ENCODE measurements around the gene PIGO. TPM values are rescaled to one million over a fixed set of nuclear protein-coding genes. Genes with fewer than 3 reads are reported as not detected.

PIGO gene
- total and polyA plus RNA-seq, 8 donors = 22.9 to 30.7 (median 25.2) TPM

DNA sequence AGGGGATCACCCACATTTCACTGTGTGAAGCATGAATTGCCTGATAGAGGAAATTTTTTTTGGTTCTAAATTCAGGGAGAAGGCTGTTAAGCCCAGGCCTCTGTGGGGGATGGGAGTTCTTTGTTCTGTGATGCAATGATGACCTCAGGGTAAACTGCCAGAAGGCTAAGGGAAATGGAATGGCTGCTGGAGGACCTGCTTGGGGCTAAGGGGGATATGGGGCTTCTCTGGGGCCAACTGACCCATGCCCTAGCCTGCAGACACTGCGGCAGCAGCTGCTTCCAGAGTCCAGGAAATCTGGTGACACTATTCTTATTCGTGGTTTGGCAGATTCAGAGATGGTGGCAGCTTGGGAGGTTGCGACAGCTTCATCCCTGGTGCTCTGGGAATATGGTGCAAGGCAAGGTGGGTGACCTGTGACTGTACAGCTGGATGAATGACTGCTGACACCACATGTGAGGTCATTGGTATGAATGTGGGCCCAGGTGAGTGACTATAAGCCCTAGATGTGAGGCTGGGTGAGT is 54.2 kb downstream of the PIGO start:
- Histone ChIP-seq H3K9me3 (no peaks in the 10 kb centered on the region), H3K4me3 (no peak overlapping the region), H3K27ac (no peak overlapping the region), H3K27me3 (no peaks in the 10 kb centered on the region), H3K36me3 (peaks cover 0 to 46% of the 10 kb centered on the region in 2 donors), H3K4me1 (no peaks in the 10 kb centered on the region)
- intact Hi-C loops (cut with DNase I) = no loop called here
- DNase-seq = peak in 1 of 4 donors; percentile 13
- ATAC-seq = no peak
- TF ChIP-seq, protein P1, sequence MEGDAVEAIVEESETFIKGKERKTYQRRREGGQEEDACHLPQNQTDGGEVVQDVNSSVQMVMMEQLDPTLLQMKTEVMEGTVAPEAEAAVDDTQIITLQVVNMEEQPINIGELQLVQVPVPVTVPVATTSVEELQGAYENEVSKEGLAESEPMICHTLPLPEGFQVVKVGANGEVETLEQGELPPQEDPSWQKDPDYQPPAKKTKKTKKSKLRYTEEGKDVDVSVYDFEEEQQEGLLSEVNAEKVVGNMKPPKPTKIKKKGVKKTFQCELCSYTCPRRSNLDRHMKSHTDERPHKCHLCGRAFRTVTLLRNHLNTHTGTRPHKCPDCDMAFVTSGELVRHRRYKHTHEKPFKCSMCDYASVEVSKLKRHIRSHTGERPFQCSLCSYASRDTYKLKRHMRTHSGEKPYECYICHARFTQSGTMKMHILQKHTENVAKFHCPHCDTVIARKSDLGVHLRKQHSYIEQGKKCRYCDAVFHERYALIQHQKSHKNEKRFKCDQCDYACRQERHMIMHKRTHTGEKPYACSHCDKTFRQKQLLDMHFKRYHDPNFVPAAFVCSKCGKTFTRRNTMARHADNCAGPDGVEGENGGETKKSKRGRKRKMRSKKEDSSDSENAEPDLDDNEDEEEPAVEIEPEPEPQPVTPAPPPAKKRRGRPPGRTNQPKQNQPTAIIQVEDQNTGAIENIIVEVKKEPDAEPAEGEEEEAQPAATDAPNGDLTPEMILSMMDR (IDR thresholded peaks at IDR 0.05) = no peak

Other genes with a start within 250 kb of the PIGO start
- under 1 TPM; 0.44 to 0.58 TPM for gene PHF24, start 138.3 kb downstream of the PIGO start, total RNA-seq
- under 1 TPM; 0.20 to 0.78 (median 0.41) TPM for gene PHF24, start 138.3 kb downstream of the PIGO start, polyA plus RNA-seq (ENCODE audit: insufficient read length in 6 of 6)
- gene DNAJB5, start 106.8 kb downstream of the PIGO start, total RNA-seq = 10 to 100 TPM in 1 of 2 donors, 1 to 10 TPM in 1; 8.8 to 14.4 TPM
- gene DNAJB5, start 106.8 kb downstream of the PIGO start, polyA plus RNA-seq (ENCODE audit: insufficient read length in 6 of 6) = 10 to 100 TPM in 2 of 6 donors, 1 to 10 TPM in 4; 6.9 to 13.3 (median 8.5) TPM
- gene VCP, start 24.0 kb downstream of the PIGO start, total RNA-seq = 100 to 1,000 TPM; 228 to 327 TPM
- gene VCP, start 24.0 kb downstream of the PIGO start, polyA plus RNA-seq (ENCODE audit: insufficient read length in 6 of 6) = 100 to 1,000 TPM; 198 to 255 (median 214) TPM
- gene FANCG, start 16.6 kb downstream of the PIGO start, total RNA-seq = 10 to 100 TPM; 18.7 to 28.3 TPM
- 10 to 100 TPM; 40.0 to 59.0 (median 48.9) TPM for gene FANCG, start 16.6 kb downstream of the PIGO start, polyA plus RNA-seq (ENCODE audit: insufficient read length in 6 of 6)
- 10 to 100 TPM; 62.3 to 90.3 TPM for gene STOML2, start 6.5 kb upstream of the PIGO start, total RNA-seq
- gene STOML2, start 6.5 kb upstream of the PIGO start, polyA plus RNA-seq (ENCODE audit: insufficient read length in 6 of 6) = 100 to 1,000 TPM in 3 of 6 donors, 10 to 100 TPM in 3; 95.5 to 104 (median 99.5) TPM
- gene ATOSB, start 19.3 kb upstream of the PIGO start, total RNA-seq = 10 to 100 TPM; 26.1 to 30.9 TPM
- 10 to 100 TPM; 13.1 to 14.8 (median 14.4) TPM for gene ATOSB, start 19.3 kb upstream of the PIGO start, polyA plus RNA-seq (ENCODE audit: insufficient read length in 6 of 6)
- 10 to 100 TPM; 76.0 to 92.3 TPM for gene UNC13B, start 65.4 kb upstream of the PIGO start, total RNA-seq
- gene UNC13B, start 65.4 kb upstream of the PIGO start, polyA plus RNA-seq (ENCODE audit: insufficient read length in 6 of 6) = 10 to 100 TPM; 70.0 to 92.8 (median 86.3) TPM